H1 (cell line): ENCODE measurements around the gene NEU3. TPM values are rescaled to one million over a fixed set of nuclear protein-coding genes. Genes with fewer than 3 reads are reported as not detected.

ENCODE experiments used
- CTCF ChIA-PET: fragments of 300-600 bp; sonication (Branson Sonifier 250); formaldehyde crosslinking; loops from one replicate; lab custom pipeline; 2021; ENCODE audit not compliant: partially characterized antibody; lab: Charles Lee
- POLR2A ChIA-PET: fragments of 300-600 bp; sonication (Branson Sonifier 250); formaldehyde crosslinking; loops from one replicate; lab custom pipeline; 2021; ENCODE audit warnings: inconsistent platforms; ENCODE audit not compliant: partially characterized antibody; lab: Charles Lee
- DNase-seq, 2 experiments: peaks; one replicate each; pipeline versions ENCODE4 v3.0.0 to v3.0.0-alpha.2; 2010 to 2022; ENCODE audit warnings: low spot score in 2 of 2, low read depth in 1 of 2, mixed read lengths in 1 of 2
- FAIRE-seq: peaks from 2 replicates; lab custom pipeline; 2011; peaks lifted over from hg19 to GRCh38; lab: Jason Lieb, UNC
- H2AFZ ChIP-seq: 2 replicates; pipeline ENCODE4 v1.8.1; 2012; ENCODE audit warnings: low read length, inconsistent platforms
- H2AK5ac ChIP-seq: 2 replicates; pipeline ENCODE4 v1.6.1; 2013; ENCODE audit warnings: low read depth, low read length
- H2BK120ac ChIP-seq: replicated peaks from 2 replicates; pipeline ENCODE3; 2013; ENCODE audit warnings: low read depth, low read length, inconsistent platforms
- H2BK12ac ChIP-seq: 2 replicates; pipeline ENCODE4 v1.6.1; 2013; ENCODE audit warnings: low read depth, low read length
- H2BK15ac ChIP-seq: 2 replicates; pipeline ENCODE4 v1.6.1; 2013; ENCODE audit warnings: low read length
- H2BK20ac ChIP-seq: 2 replicates; pipeline ENCODE4 v1.6.1; 2013; ENCODE audit warnings: low read length
- H2BK5ac ChIP-seq: 2 replicates; pipeline ENCODE4 v1.6.1; 2013; ENCODE audit warnings: low read depth, low read length
- H3K14ac ChIP-seq: 2 replicates; pipeline ENCODE4 v1.6.1; 2013; ENCODE audit warnings: inconsistent platforms; ENCODE audit not compliant: insufficient read length
- H3K18ac ChIP-seq: 2 replicates; pipeline ENCODE4 v1.6.1; 2013; ENCODE audit warnings: low read length; ENCODE audit errors: extremely low read depth
- H3K23ac ChIP-seq: 2 replicates; pipeline ENCODE4 v1.6.1; 2013; ENCODE audit warnings: inconsistent platforms; ENCODE audit not compliant: insufficient read length
- H3K23me2 ChIP-seq: 2 replicates; pipeline ENCODE4 v1.6.1; 2013; ENCODE audit warnings: low read depth, low read length
- H3K27ac ChIP-seq: 2 replicates; pipeline ENCODE4 v1.6.1; 2011; ENCODE audit warnings: low read depth, low read length, inconsistent platforms
- H3K27me3 ChIP-seq, 4 experiments: replicated peaks in 1 of 4; 1 replicate in 1 of 4; 2 replicates in 3 of 4; pipeline versions ENCODE4 v1.6.1 to v1.8.1; 2011 to 2013; ENCODE audit warnings: low read length in 3 of 4, mild to moderate bottlenecking in 3 of 4, inconsistent platforms in 2 of 4, mixed read lengths in 2 of 4, moderate library complexity in 1 of 4; ENCODE audit not compliant: control insufficient read depth in 3 of 4, insufficient read depth in 3 of 4; ENCODE audit errors: extremely low read depth in 1 of 4
- H3K36me3 ChIP-seq, 4 experiments: 2 replicates each; pipeline versions ENCODE4 v1.6.1 to v1.8.1; 2011 to 2013; ENCODE audit warnings: mild to moderate bottlenecking in 4 of 4, low read length in 3 of 4, moderate library complexity in 2 of 4, control low read depth in 1 of 4, inconsistent platforms in 1 of 4; ENCODE audit not compliant: insufficient read depth in 4 of 4, control insufficient read depth in 2 of 4
- H3K4ac ChIP-seq: replicated peaks from 2 replicates; pipeline ENCODE3; 2013; ENCODE audit warnings: low read length, low read depth, mixed read lengths, inconsistent platforms; ENCODE audit not compliant: insufficient read length
- H3K4me1 ChIP-seq, 4 experiments: replicated peaks in 1 of 4; 1 replicate in 1 of 4; 2 replicates in 3 of 4; pipeline versions ENCODE4 v1.6.1 to v1.8.1; 2011 to 2013; ENCODE audit warnings: low read length in 3 of 4, inconsistent platforms in 2 of 4, mixed read lengths in 1 of 4; ENCODE audit not compliant: insufficient read depth in 4 of 4, control insufficient read depth in 3 of 4
- H3K4me2 ChIP-seq, 2 experiments: 2 replicates each; pipeline versions ENCODE4 v1.6.1 to v1.8.1; 2011 to 2013; ENCODE audit warnings: low read depth in 2 of 2, low read length in 2 of 2, control low read depth in 1 of 2, inconsistent platforms in 1 of 2, mild to moderate bottlenecking in 1 of 2; ENCODE audit not compliant: insufficient read depth in 1 of 2
- H3K4me3 ChIP-seq, 4 experiments: fragments of 200-600, 300-600 bp in 1 of 4; sonication (generic), shearing (Covaris generic), sonication (Bioruptor Twin) in 1 of 4; 2 replicates each; pipeline versions ENCODE4 v1.5.1 to v1.8.1; 2011 to 2016; ENCODE audit warnings: low read length in 4 of 4, low read depth in 3 of 4, control low read depth in 2 of 4, inconsistent platforms in 2 of 4, mild to moderate bottlenecking in 2 of 4, mixed read lengths in 1 of 4, moderate library complexity in 1 of 4; ENCODE audit not compliant: insufficient read depth in 2 of 4; ENCODE audit errors: extremely low read depth in 1 of 4
- H3K56ac ChIP-seq: replicated peaks from 2 replicates; pipeline ENCODE3; 2013; ENCODE audit warnings: low read depth, mild to moderate bottlenecking, mixed read lengths, low read length, inconsistent platforms; ENCODE audit not compliant: insufficient read length
- H3K79me1 ChIP-seq: 2 replicates; pipeline ENCODE4 v1.6.1; 2013; ENCODE audit warnings: low read depth, low read length, control low read depth
- H3K79me2 ChIP-seq, 2 experiments: 2 replicates each; pipeline versions ENCODE4 v1.6.1 to v1.8.1; 2012 to 2013; ENCODE audit warnings: low read length in 2 of 2, mild to moderate bottlenecking in 2 of 2, inconsistent platforms in 1 of 2; ENCODE audit not compliant: insufficient read depth in 2 of 2, control insufficient read depth in 1 of 2
- H3K9ac ChIP-seq, 4 experiments: replicated peaks in 1 of 4; 1 replicate in 1 of 4; 2 replicates in 3 of 4; pipeline versions ENCODE4 v1.6.1 to v1.8.1; 2011 to 2013; ENCODE audit warnings: low read depth in 3 of 4, low read length in 3 of 4, control low read depth in 2 of 4, mild to moderate bottlenecking in 2 of 4, moderate library complexity in 2 of 4, inconsistent platforms in 1 of 4; ENCODE audit errors: extremely low read depth in 1 of 4
- H3K9me3 ChIP-seq, 2 experiments: 2 replicates each; pipeline versions ENCODE4 v1.6.1 to v1.8.1; 2012 to 2013; ENCODE audit warnings: mild to moderate bottlenecking in 2 of 2, moderate library complexity in 2 of 2, control low read depth in 1 of 2, inconsistent platforms in 1 of 2, low read depth in 1 of 2, low read length in 1 of 2, mixed read lengths in 1 of 2; ENCODE audit not compliant: insufficient read depth in 2 of 2
- H4K20me1 ChIP-seq, 2 experiments: replicated peaks in 1 of 2; 2 replicates each; pipeline versions ENCODE3 to v1.8.1; 2011 to 2013; ENCODE audit warnings: inconsistent platforms in 2 of 2, low read length in 2 of 2, mild to moderate bottlenecking in 1 of 2; ENCODE audit not compliant: insufficient read depth in 2 of 2, control insufficient read depth in 1 of 2
- H4K5ac ChIP-seq: 2 replicates; pipeline ENCODE4 v1.6.1; 2013; ENCODE audit warnings: low read length, low read depth, mixed read lengths, inconsistent platforms; ENCODE audit not compliant: insufficient read length
- H4K8ac ChIP-seq: 2 replicates; pipeline ENCODE4 v1.8.0; 2013; ENCODE audit warnings: mild to moderate bottlenecking, moderate library complexity, low read length, inconsistent platforms; ENCODE audit not compliant: insufficient read depth; ENCODE audit errors: extremely low read depth
- H4K91ac ChIP-seq: replicated peaks from 2 replicates; pipeline ENCODE3; 2013; ENCODE audit warnings: low read length, mixed read lengths, inconsistent platforms; ENCODE audit not compliant: insufficient read length
- EGR1 ChIP-seq: IDR thresholded peaks from 2 replicates; pipeline ENCODE4 v1.6.1; 2011; ENCODE audit warnings: low read depth, low read length, borderline replicate concordance
- KDM1A ChIP-seq: fragments of 200-600, 300-600 bp; sonication (generic); IDR thresholded peaks from 2 replicates; pipeline ENCODE4 v1.7.1; 2016; ENCODE audit warnings: mild to moderate bottlenecking, low read length, borderline replicate concordance
- PHF8 ChIP-seq: fragments of 200-600 bp; sonication (generic); conservative IDR thresholded peaks from 2 replicates; pipeline ENCODE4 v1.7.1; 2012; ENCODE audit warnings: low read depth, mild to moderate bottlenecking, inconsistent platforms, low read length, moderate library complexity
- POLR2AphosphoS5 ChIP-seq: IDR thresholded peaks from 2 replicates; pipeline ENCODE4 v1.6.1; 2011; ENCODE audit warnings: low read depth, low read length
- RAD21 ChIP-seq, 2 experiments: IDR thresholded peaks in 1 of 2; conservative IDR thresholded peaks in 1 of 2; 2 replicates each; pipeline ENCODE4 v1.6.1; 2011; ENCODE audit warnings: low read depth in 2 of 2, low read length in 2 of 2, improper control_type of control experiment in 1 of 2, inconsistent platforms in 1 of 2, mild to moderate bottlenecking in 1 of 2, moderate library complexity in 1 of 2
- SAP30 ChIP-seq: fragments of 300-600 bp; sonication (generic); IDR thresholded peaks from 2 replicates; pipeline ENCODE4 v1.7.1; 2012; ENCODE audit warnings: low read length, moderate library complexity, mild to moderate bottlenecking, inconsistent platforms; ENCODE audit not compliant: insufficient read depth, insufficient replicate concordance
- SRF ChIP-seq: IDR thresholded peaks from 2 replicates; pipeline ENCODE4 v1.6.1; 2011; ENCODE audit warnings: mild to moderate bottlenecking, low read depth, low read length, moderate library complexity
- TAF1 ChIP-seq: IDR thresholded peaks from 2 replicates; pipeline ENCODE4 v1.6.1; 2011; ENCODE audit warnings: mild to moderate bottlenecking, low read depth, low read length
- USF2 ChIP-seq: IDR thresholded peaks from 2 replicates; pipeline ENCODE4 v1.6.1; 2011; ENCODE audit warnings: low read length, improper control_type of control experiment
- YY1 ChIP-seq: IDR thresholded peaks from 2 replicates; pipeline ENCODE4 v1.6.1; 2011; ENCODE audit warnings: low read depth, mild to moderate bottlenecking, low read length
- WGBS, 2 experiments: shearing (Covaris generic) in 1 of 2; methylation state at CpG; one replicate each; pipeline versions ENCODE4 v1.1.6 to v1.1.7; 2013 to 2015; ENCODE audit warnings: low lambda C conversion rate in 2 of 2, mixed read lengths in 2 of 2, inconsistent platforms in 1 of 2, low coverage in 1 of 2, missing lambda C conversion rate in 1 of 2; ENCODE audit not compliant: insufficient replicate concordance in 2 of 2, insufficient coverage in 1 of 2, insufficient read length in 1 of 2; ENCODE audit errors: extremely low coverage in 1 of 2, missing lambda C conversion rate in 1 of 2; 5-methylcytosine and 5-hydroxymethylcytosine counted together
- polyA plus RNA-seq, 7 experiments: library from polyadenylated mRNA; depleted of rRNA in 3 of 7; stranded (reverse) in 5 of 7; unstranded in 2 of 7; fragments of >200 nt in 5 of 7; fragments of 200-250 nt in 2 of 7; gene quantifications; 1 replicate in 5 of 7; 2 replicates in 1 of 7; 4 replicates in 1 of 7; pipeline versions ENCODE4 v1.2.1 to v1.2.3, GENCODE V29; 2011 to 2013; ENCODE audit warnings: missing spikeins in 2 of 7, mixed read lengths in 2 of 7
- total RNA-seq: library from RNA; stranded (reverse); fragmentation: NEBNext Ultra II Directional; extraction: Animal tissue kit (Norgen Biotek cat#: 25700); gene quantifications from 2 replicates; pipeline ENCODE4 v1.2.1, GENCODE V29; 2021

NEU3 gene
- total and polyA plus RNA-seq, 2 of the 8 experiments (the other 6 are each of a cell fraction or from before 2014, with no cell fraction given) = 8.9 to 15.6 TPM

GRCh38 chr11:75004215-75004614 lies 15.5 kb downstream of the NEU3 start:
- no peak overlapping the region for H2BK12ac ChIP-seq
- H3K23me2 ChIP-seq = no peaks in the 10 kb centered on the region
- H3K9ac ChIP-seq = no peak overlapping the region
- H3K4me2 ChIP-seq = no peak overlapping the region
- no peaks in the 10 kb centered on the region for H3K27me3 ChIP-seq
- no peaks in the 10 kb centered on the region for H3K4me1 ChIP-seq
- ChIA-PET POLR2A (no interaction called here), CTCF (interaction anchor here (0.9 kb wide), 2 partner anchors 27 to 245 kb away, joined by 3 read pairs; no protein-coding TSS in a partner anchor)
- H3K36me3 ChIP-seq = peaks cover 8 to 28% (median 12%) of the 10 kb centered on the region in 4 experiments
- H4K5ac ChIP-seq = no peak overlapping the region
- H3K56ac ChIP-seq = no peak overlapping the region
- no peak overlapping the region for H2BK5ac ChIP-seq
- no peak overlapping the region for H3K4me3 ChIP-seq
- 93% methylated on average over 1 of the region's 1 CpG; no CpG with 5 or more reads in 1 of the 2 experiments for WGBS, 2 experiments
- H4K91ac ChIP-seq = no peak overlapping the region
- H2BK120ac ChIP-seq = no peak overlapping the region
- peaks cover 0 to 2% of the 10 kb centered on the region in 2 experiments for H4K20me1 ChIP-seq
- FAIRE-seq (no peak), DNase-seq (no peak)
- no peak overlapping the region for H2AFZ ChIP-seq
- H2BK15ac ChIP-seq = no peak overlapping the region
- no peak overlapping the region for H3K27ac ChIP-seq
- H3K14ac ChIP-seq = no peak overlapping the region
- no peaks in the 10 kb centered on the region for H3K9me3 ChIP-seq
- no peak overlapping the region for H3K23ac ChIP-seq
- H3K18ac ChIP-seq = no peak overlapping the region
- no peak overlapping the region for H4K8ac ChIP-seq
- H2BK20ac ChIP-seq = no peak overlapping the region
- H3K4ac ChIP-seq = no peak overlapping the region
- no peaks in the 10 kb centered on the region for H3K79me2 ChIP-seq
- no peaks in the 10 kb centered on the region for H3K79me1 ChIP-seq
- H2AK5ac ChIP-seq = no peak overlapping the region
- TF ChIP-seq EGR1 (no peak), KDM1A (no peak), POLR2AphosphoS5 (no peak), SRF (no peak), RAD21 (IDR thresholded peaks at IDR 0.05 in 1 of 2, conservative IDR thresholded peaks at IDR 0.05 in 1 of 2; ENCODE audit: low read depth in 2 of 2, low read length in 2 of 2) (no peak), USF2 (no peak), YY1 (no peak), TAF1 (no peak), PHF8 (no peak), SAP30 (no peak)
